Heart right ventricle (tissue), 16 donors: ENCODE results near the gene RGS7. TPM values are rescaled to one million over a fixed set of nuclear protein-coding genes. Genes with fewer than 3 reads are reported as not detected.

ENCODE experiments used
- ATAC-seq, 8 donors: fragments of 200-7000 bp; cut with Tn5 transposase; one replicate each; pipeline ENCODE4 v1.9.1; 2020; ENCODE audit warnings: mild to moderate bottlenecking in 8 of 8, moderate library complexity in 8 of 8, moderate number of reproducible peaks in 1 of 8
- DNase-seq, 2 donors: peaks; one replicate each; pipeline ENCODE4 v3.0.0-alpha.2; 2020
- H3K27ac ChIP-seq, 10 donors: fragments of 200-600 bp; sonication (generic) in 2 of 10; one replicate each; pipeline versions ENCODE4 v1.5.0 to v1.8.0; 2020 to 2022; ENCODE audit warnings: mild to moderate bottlenecking in 3 of 10
- H3K27me3 ChIP-seq, 7 donors: fragments of 200-600 bp; one replicate each; pipeline ENCODE4 v1.8.0; 2021 to 2022; ENCODE audit warnings: mild to moderate bottlenecking in 2 of 7
- H3K36me3 ChIP-seq, 9 donors: fragments of 200-600 bp; sonication (generic) in 1 of 9; one replicate each; pipeline versions ENCODE4 v1.5.0 to v1.8.0; 2020 to 2022; ENCODE audit warnings: mild to moderate bottlenecking in 2 of 9
- H3K4me1 ChIP-seq, 9 donors: fragments of 200-600 bp; sonication (generic) in 1 of 9; one replicate each; pipeline versions ENCODE4 v1.5.0 to v1.8.0; 2020 to 2022; ENCODE audit warnings: mild to moderate bottlenecking in 4 of 9
- H3K4me3 ChIP-seq, 10 donors: fragments of 200-600 bp; sonication (generic) in 2 of 10; one replicate each; pipeline versions ENCODE4 v1.5.0 to v1.8.0; 2020 to 2022; ENCODE audit warnings: mild to moderate bottlenecking in 7 of 10, moderate library complexity in 2 of 10
- H3K9me3 ChIP-seq, 11 donors: fragments of 200-600 bp in 10 of 11; sonication (generic) in 2 of 11; one replicate each; pipeline versions ENCODE4 v1.5.0 to v1.8.0; 2013 to 2022; ENCODE audit warnings: mild to moderate bottlenecking in 2 of 11, control low read depth in 1 of 11, moderate library complexity in 1 of 11
- WGBS, 2 donors: extraction: QIAGEN DNeasy Blood & Tissue Kit; methylation state at CpG; one replicate each; pipeline ENCODE4 v1.1.7; 2013; ENCODE audit warnings: inconsistent platforms in 1 of 2; 5-methylcytosine and 5-hydroxymethylcytosine counted together
- intact Hi-C, 10 donors: fragments of 100-400 bp; cut with DNase I; formaldehyde crosslinking; loops; one replicate each; pipeline versions ENCODE4 v1.11.1 to v1.14.2; 2022
- polyA plus RNA-seq, 2 donors: library from polyadenylated mRNA; stranded (reverse); fragments of 200-250 nt; gene quantifications; one replicate each; pipeline ENCODE4 v1.2.3, GENCODE V29; 2013
- total RNA-seq, 10 donors: library from RNA; stranded (reverse); fragmentation: NEBNext Ultra II Directional in 3 of 10; extraction: Animal tissue kit (Norgen Biotek cat#: 25700) in 3 of 10; gene quantifications; one replicate each; pipeline versions ENCODE4 v1.2.1 to v1.2.4, GENCODE V29; 2021 to 2023
- TF ChIP-seq, protein P1 (sequence below), 9 donors: fragments of 200-600 bp; sonication (generic) in 2 of 9; IDR thresholded peaks; one replicate each; pipeline versions ENCODE4 v1.5.0 to v1.8.0; 2021 to 2022; ENCODE audit warnings: antibody characterized with exemption in 9 of 9, mild to moderate bottlenecking in 5 of 9, moderate library complexity in 1 of 9
- donor health status: Arrhythmogenic right ventricular cardiomyopathy.
- donor health status: ischemic (EF 13 %, LVEDD 7.1; RV severe dilation, severe dysfunction).
- donor health status: healthy with polysubstance abuse.
- donor health status: DM: no; HTN: yes; CAD: no.
- donor health status: DM: no; HTN: no; CAD: no.
- donor health status: ischemic (EF 25% LVEDD 6.9; RV normal size, moderate dysfunction).
- donor health status: ischemic (EF 25% LVEDD 5.7; RV mildly dilated, moderate dysfunction).
- donor health status: healthy.
- donor health status: DM: yes; HTN: yes; CAD: no.
- donor health status: Ischemic cardiomyopathy.
- donor health status: ischemic (EF 35%, LVEDD 5.7; RV mildly dilated, moderate dysfunction).
- donor health status: nonischemic (EF 11% LVEDD 7.7; RV severe dilation, severe dysfunction).
- donor health status: DM: yes; HTN: yes; CAD: no.
- donor health status: PGD.
- donor health status: ischemic (EF 29% LVEDD 5.4; RV normal size, mild dysfunction).
- donor health status: nonischemic (EF 23%, LVEDD 6.1; RV moderate dilation, normal function).

Gene RGS7
- total and polyA plus RNA-seq, 12 donors = not detected

DNA sequence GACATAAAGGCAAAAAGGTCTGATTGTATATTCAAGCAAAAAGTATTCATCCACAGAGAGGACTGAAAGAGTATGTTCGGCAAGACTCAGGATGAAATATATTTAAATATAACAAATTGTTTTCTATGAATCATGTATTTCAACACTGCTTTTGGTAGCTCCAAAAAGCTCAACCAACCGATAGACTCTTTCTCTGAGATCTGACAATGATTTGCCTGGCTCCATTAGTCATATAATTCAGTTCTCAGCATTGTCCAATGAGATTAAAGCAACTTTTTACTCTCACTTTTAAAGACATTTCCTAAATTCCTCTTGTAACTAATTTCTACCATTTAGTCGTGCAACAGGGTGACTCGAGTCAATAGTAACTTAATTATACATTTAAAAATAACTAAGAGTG is 426.0 kb downstream of the RGS7 start:
- H3K27ac ChIP-seq = no peak overlapping the region
- no peak for ATAC-seq
- H3K4me1 ChIP-seq = no peaks in the 10 kb centered on the region
- H3K27me3 ChIP-seq = no peaks in the 10 kb centered on the region
- intact Hi-C loops = no loop called here
- 73 to 75% methylated on average over 4 of the region's 4 CpGs for WGBS, 2 donors
- DNase-seq = no peak
- TF ChIP-seq, protein P1, sequence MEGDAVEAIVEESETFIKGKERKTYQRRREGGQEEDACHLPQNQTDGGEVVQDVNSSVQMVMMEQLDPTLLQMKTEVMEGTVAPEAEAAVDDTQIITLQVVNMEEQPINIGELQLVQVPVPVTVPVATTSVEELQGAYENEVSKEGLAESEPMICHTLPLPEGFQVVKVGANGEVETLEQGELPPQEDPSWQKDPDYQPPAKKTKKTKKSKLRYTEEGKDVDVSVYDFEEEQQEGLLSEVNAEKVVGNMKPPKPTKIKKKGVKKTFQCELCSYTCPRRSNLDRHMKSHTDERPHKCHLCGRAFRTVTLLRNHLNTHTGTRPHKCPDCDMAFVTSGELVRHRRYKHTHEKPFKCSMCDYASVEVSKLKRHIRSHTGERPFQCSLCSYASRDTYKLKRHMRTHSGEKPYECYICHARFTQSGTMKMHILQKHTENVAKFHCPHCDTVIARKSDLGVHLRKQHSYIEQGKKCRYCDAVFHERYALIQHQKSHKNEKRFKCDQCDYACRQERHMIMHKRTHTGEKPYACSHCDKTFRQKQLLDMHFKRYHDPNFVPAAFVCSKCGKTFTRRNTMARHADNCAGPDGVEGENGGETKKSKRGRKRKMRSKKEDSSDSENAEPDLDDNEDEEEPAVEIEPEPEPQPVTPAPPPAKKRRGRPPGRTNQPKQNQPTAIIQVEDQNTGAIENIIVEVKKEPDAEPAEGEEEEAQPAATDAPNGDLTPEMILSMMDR (IDR thresholded peaks at IDR 0.05) = no peak
- H3K36me3 ChIP-seq = no peaks in the 10 kb centered on the region
- H3K4me3 ChIP-seq = no peak overlapping the region
- H3K9me3 ChIP-seq = peaks cover 0 to 50% (median 4%) of the 10 kb centered on the region in 11 donors

DNA sequence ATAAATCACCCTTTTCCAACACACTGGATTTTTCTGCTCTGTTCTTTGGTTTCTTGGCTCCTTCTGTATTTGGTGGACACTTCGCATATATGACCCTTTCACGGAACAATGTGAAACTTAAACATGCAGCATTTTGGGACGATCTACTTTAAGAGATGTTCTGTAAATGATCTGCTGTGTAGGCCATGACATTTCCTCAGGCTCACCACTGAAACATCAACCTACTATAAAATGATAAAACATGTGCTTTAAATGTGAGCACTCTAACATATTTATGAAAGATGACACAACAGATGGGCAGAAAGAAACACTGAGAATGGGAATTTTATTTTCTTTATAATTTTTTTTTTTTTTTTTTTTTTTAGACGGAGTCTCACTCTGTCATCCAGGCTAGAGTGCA is 428.7 kb downstream of the RGS7 start:
- no peaks in the 10 kb centered on the region for H3K36me3 ChIP-seq
- H3K27ac ChIP-seq = no peak overlapping the region
- H3K27me3 ChIP-seq = no peaks in the 10 kb centered on the region
- intact Hi-C loops = no loop called here
- peaks cover 0 to 45% (median 0%) of the 10 kb centered on the region in 11 donors for H3K9me3 ChIP-seq
- no peak for ATAC-seq
- H3K4me1 ChIP-seq = no peaks in the 10 kb centered on the region
- H3K4me3 ChIP-seq = no peak overlapping the region
- DNase-seq = no peak
- TF ChIP-seq, protein P1 (IDR thresholded peaks at IDR 0.05) = no peak
- 93 to 95% methylated on average over 4 of the region's 4 CpGs for WGBS, 2 donors

DNA sequence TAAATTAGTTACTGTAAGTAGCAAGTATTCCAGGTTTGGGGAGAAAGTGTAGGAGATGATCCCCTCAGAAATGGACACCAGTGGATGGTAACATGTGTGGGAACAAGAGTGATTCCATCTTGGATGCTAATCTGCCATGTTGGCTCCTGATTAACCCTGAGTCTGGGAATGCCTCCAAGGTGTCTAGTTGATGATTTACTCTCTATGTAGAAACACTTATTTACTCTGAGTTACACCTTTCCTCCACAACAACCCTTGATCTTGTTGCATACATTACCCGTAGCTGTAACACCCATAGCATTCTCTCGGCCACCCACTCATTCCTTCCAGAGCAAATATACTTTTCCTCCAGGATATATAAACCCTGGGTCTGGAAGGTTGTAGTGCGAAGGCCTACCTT is 429.2 kb downstream of the RGS7 start:
- intact Hi-C loops = no loop called here
- no peaks in the 10 kb centered on the region for H3K4me1 ChIP-seq
- TF ChIP-seq, protein P1 (IDR thresholded peaks at IDR 0.05) = no peak
- peaks cover 0 to 45% (median 0%) of the 10 kb centered on the region in 11 donors for H3K9me3 ChIP-seq
- no peak for ATAC-seq
- no peak overlapping the region for H3K27ac ChIP-seq
- no peak overlapping the region for H3K4me3 ChIP-seq
- no peaks in the 10 kb centered on the region for H3K27me3 ChIP-seq
- no peaks in the 10 kb centered on the region for H3K36me3 ChIP-seq
- 89 to 91% methylated on average over 3 of the region's 3 CpGs for WGBS, 2 donors
- DNase-seq = no peak

DNA sequence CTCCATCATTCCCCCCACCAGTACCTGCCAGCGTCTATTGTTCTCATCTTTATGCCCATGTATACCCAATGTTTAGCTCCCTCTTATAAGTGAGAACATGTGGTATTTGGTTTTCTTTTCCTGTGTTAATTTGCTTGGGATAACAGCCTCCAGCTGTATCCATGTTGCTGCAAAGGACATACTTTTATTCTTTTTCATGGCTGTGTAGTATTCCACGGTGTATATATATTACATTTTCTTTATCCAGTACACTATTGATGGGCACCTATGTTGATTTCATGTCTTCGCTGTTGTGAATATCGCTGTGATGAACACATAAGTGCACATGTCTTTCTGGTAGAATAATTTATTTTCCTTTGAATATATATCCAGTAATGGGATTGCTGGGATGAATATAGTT is 431.7 kb downstream of the RGS7 start:
- 79 to 89% methylated on average over 4 of the region's 4 CpGs for WGBS, 2 donors
- no peak overlapping the region for H3K4me3 ChIP-seq
- intact Hi-C loops = no loop called here
- TF ChIP-seq, protein P1 (IDR thresholded peaks at IDR 0.05) = no peak
- DNase-seq = no peak
- peaks cover 0 to 54% (median 0%) of the 10 kb centered on the region in 11 donors for H3K9me3 ChIP-seq
- no peaks in the 10 kb centered on the region for H3K36me3 ChIP-seq
- no peaks in the 10 kb centered on the region for H3K4me1 ChIP-seq
- no peak for ATAC-seq
- H3K27me3 ChIP-seq = no peaks in the 10 kb centered on the region
- H3K27ac ChIP-seq = no peak overlapping the region
